Measurements from ENCODE around the gene C4B. TPM values are rescaled to one million over a fixed set of nuclear protein-coding genes. Genes with fewer than 3 reads are reported as not detected.
"Not testable (repeated sequence)": the region's sequence is repeated elsewhere in the genome, so short reads cannot be mapped to it uniquely, and the experiment has no call there.

The C4B gene
- total RNA-seq, 1 experiment from 2014 or later: 2.6 TPM

GRCh38 chr6:31980998-31981397, 33.6 kb upstream of the C4B start:
- POLR2A ChIA-PET (ENCODE audit: unreplicated experiment); DNase-seq; H3K4me1 ChIP-seq (ENCODE audit: insufficient read depth, low read length); H4K20me1 ChIP-seq (ENCODE audit: low read length); H3K36me3 ChIP-seq (ENCODE audit: low read depth, low read length); H3K9me2 ChIP-seq (replicated peaks; ENCODE audit: low read length); intact Hi-C loops (cut with micrococcal nuclease); CTCF ChIA-PET; ATAC-seq; H3K27me3 ChIP-seq (ENCODE audit: low read length); H2AFZ ChIP-seq (ENCODE audit: low read length); H3F3A ChIP-seq (ENCODE audit: low read length, unreplicated experiment); BruUV-seq (replicated peaks); H3K4me2 ChIP-seq (ENCODE audit: low read length); H3K9ac ChIP-seq (ENCODE audit: low read length); H3K27ac ChIP-seq (ENCODE audit: low read length); H3K79me2 ChIP-seq (ENCODE audit: low read length); H3K4me3 ChIP-seq (ENCODE audit: low read length); H3K9me3 ChIP-seq (ENCODE audit: low read length): not testable (repeated sequence)

DNA sequence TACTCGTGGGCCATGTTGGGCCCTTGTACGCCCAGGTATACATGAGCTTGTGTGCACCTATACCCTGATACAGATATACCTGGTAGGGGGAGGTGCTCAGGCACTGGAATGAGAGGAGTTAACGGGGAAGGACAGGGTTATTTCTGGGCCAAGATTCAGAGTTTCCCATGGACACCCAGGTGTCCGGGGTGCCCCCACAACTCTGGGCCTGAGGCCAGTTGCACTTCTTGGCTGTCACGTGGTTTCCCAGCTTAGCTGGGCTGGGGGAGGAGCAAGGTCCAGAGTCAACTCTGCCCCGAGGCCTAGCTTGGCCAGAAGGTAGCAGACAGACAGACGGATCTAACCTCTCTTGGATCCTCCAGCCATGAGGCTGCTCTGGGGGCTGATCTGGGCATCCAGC, 32.9 kb upstream of the C4B start, which contains the start of gene C4A:
Gene C4A, plus strand, starts transcription at position 314 of the 400 bp plus-strand sequence. Its CDS starts 51 bp downstream, at position 365.
- H3F3A ChIP-seq (ENCODE audit: low read length, unreplicated experiment); H3K9me2 ChIP-seq (replicated peaks; ENCODE audit: low read length); H3K4me2 ChIP-seq (ENCODE audit: low read length); H3K4me3 ChIP-seq (ENCODE audit: low read length); H3K4me1 ChIP-seq (ENCODE audit: insufficient read depth, low read length); POLR2A ChIA-PET (ENCODE audit: unreplicated experiment); H3K79me2 ChIP-seq (ENCODE audit: low read length); intact Hi-C loops (cut with micrococcal nuclease); BruUV-seq (replicated peaks); DNase-seq; ATAC-seq; H4K20me1 ChIP-seq (ENCODE audit: low read length); H3K9me3 ChIP-seq (ENCODE audit: low read length); H3K27ac ChIP-seq (ENCODE audit: low read length); H2AFZ ChIP-seq (ENCODE audit: low read length); H3K36me3 ChIP-seq (ENCODE audit: low read depth, low read length); CTCF ChIA-PET; H3K27me3 ChIP-seq (ENCODE audit: low read length); H3K9ac ChIP-seq (ENCODE audit: low read length): not testable (repeated sequence)

DNA sequence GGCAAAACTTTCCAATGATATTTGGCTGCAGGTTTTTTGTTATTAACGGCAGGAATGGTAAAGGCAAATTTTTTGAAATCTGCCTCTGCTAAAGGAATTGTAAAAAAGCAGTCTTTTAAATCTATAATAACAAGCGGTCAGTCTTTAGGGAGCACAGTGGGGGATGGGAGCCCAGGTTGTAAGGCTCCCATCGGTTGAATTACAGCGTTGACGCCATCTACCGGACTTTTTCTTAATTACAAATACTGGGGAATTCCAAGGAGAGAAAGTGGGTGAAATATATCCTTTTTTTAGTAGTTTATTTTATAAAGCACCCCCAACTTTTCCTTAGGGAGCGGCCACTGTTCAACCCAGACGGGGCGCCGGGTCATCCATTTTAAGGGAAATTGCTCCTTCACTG, 25.2 kb upstream of the C4B start:
- H3K4me1 ChIP-seq (ENCODE audit: insufficient read depth, low read length); H3K4me3 ChIP-seq (ENCODE audit: low read length); H3F3A ChIP-seq (ENCODE audit: low read length, unreplicated experiment); DNase-seq; H4K20me1 ChIP-seq (ENCODE audit: low read length); H3K9me3 ChIP-seq (ENCODE audit: low read length); CTCF ChIA-PET; ATAC-seq; POLR2A ChIA-PET (ENCODE audit: unreplicated experiment); H3K79me2 ChIP-seq (ENCODE audit: low read length); H3K9ac ChIP-seq (ENCODE audit: low read length); H3K36me3 ChIP-seq (ENCODE audit: low read depth, low read length); intact Hi-C loops (cut with micrococcal nuclease); H2AFZ ChIP-seq (ENCODE audit: low read length); BruUV-seq (replicated peaks); H3K27ac ChIP-seq (ENCODE audit: low read length); H3K4me2 ChIP-seq (ENCODE audit: low read length); H3K27me3 ChIP-seq (ENCODE audit: low read length); H3K9me2 ChIP-seq (replicated peaks; ENCODE audit: low read length): not testable (repeated sequence)

GRCh38 chr6:31994421-31994820, 20.2 kb upstream of the C4B start:
- H3K36me3 ChIP-seq (ENCODE audit: low read depth, low read length); H2AFZ ChIP-seq (ENCODE audit: low read length); CTCF ChIA-PET; H3K4me2 ChIP-seq (ENCODE audit: low read length); DNase-seq; H3K4me3 ChIP-seq (ENCODE audit: low read length); H3K27me3 ChIP-seq (ENCODE audit: low read length); intact Hi-C loops (cut with micrococcal nuclease); H3K9me2 ChIP-seq (replicated peaks; ENCODE audit: low read length); H3K4me1 ChIP-seq (ENCODE audit: insufficient read depth, low read length); H3K9ac ChIP-seq (ENCODE audit: low read length); H4K20me1 ChIP-seq (ENCODE audit: low read length); POLR2A ChIA-PET (ENCODE audit: unreplicated experiment); ATAC-seq; H3F3A ChIP-seq (ENCODE audit: low read length, unreplicated experiment); BruUV-seq (replicated peaks); H3K79me2 ChIP-seq (ENCODE audit: low read length); H3K9me3 ChIP-seq (ENCODE audit: low read length); H3K27ac ChIP-seq (ENCODE audit: low read length): not testable (repeated sequence)

GRCh38 chr6:31996385-31996784, 18.2 kb upstream of the C4B start:
- H3K4me2 ChIP-seq (ENCODE audit: low read length); H3K27ac ChIP-seq (ENCODE audit: low read length); H3K9me2 ChIP-seq (replicated peaks; ENCODE audit: low read length); H2AFZ ChIP-seq (ENCODE audit: low read length); intact Hi-C loops (cut with micrococcal nuclease); H3F3A ChIP-seq (ENCODE audit: low read length, unreplicated experiment); POLR2A ChIA-PET (ENCODE audit: unreplicated experiment); H3K9me3 ChIP-seq (ENCODE audit: low read length); H4K20me1 ChIP-seq (ENCODE audit: low read length); DNase-seq; CTCF ChIA-PET; H3K4me3 ChIP-seq (ENCODE audit: low read length); H3K9ac ChIP-seq (ENCODE audit: low read length); BruUV-seq (replicated peaks); H3K36me3 ChIP-seq (ENCODE audit: low read depth, low read length); H3K4me1 ChIP-seq (ENCODE audit: insufficient read depth, low read length); H3K79me2 ChIP-seq (ENCODE audit: low read length); ATAC-seq; H3K27me3 ChIP-seq (ENCODE audit: low read length): not testable (repeated sequence)

GRCh38 chr6:32002546-32003268, 11.9 kb upstream of the C4B start:
- H3K36me3 ChIP-seq (ENCODE audit: low read depth, low read length); ATAC-seq; H3F3A ChIP-seq (ENCODE audit: low read length, unreplicated experiment); H3K9me3 ChIP-seq (ENCODE audit: low read length); CTCF ChIA-PET; H3K4me2 ChIP-seq (ENCODE audit: low read length); H3K9me2 ChIP-seq (replicated peaks; ENCODE audit: low read length); H3K79me2 ChIP-seq (ENCODE audit: low read length); H3K27ac ChIP-seq (ENCODE audit: low read length); H4K20me1 ChIP-seq (ENCODE audit: low read length); H2AFZ ChIP-seq (ENCODE audit: low read length); H3K9ac ChIP-seq (ENCODE audit: low read length); H3K27me3 ChIP-seq (ENCODE audit: low read length); H3K4me3 ChIP-seq (ENCODE audit: low read length); DNase-seq; POLR2A ChIA-PET (ENCODE audit: unreplicated experiment); BruUV-seq (replicated peaks); intact Hi-C loops (cut with micrococcal nuclease); H3K4me1 ChIP-seq (ENCODE audit: insufficient read depth, low read length): not testable (repeated sequence)

DNA sequence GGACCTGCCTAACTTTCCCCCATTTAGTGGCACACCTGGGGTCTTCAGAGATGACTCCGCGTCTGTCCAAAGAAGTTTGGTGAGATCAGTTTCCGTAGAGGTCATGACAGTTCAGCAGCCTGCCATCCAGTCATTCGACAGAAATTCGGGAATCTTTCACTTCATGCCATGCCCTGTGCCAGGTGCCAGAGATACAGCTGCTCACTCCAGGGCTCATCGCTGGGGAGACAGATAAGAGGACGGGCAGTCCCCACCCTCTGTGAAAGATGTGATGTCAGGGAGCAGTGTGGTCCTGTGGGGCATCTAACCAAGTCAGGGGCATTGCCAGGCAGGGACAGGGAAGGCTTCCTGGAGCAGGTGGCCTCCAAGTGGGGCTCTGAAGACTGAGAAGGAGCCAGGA, 11.3 kb upstream of the C4B start:
- H3F3A ChIP-seq (ENCODE audit: low read length, unreplicated experiment); H4K20me1 ChIP-seq (ENCODE audit: low read length); H3K9me3 ChIP-seq (ENCODE audit: low read length); H3K9me2 ChIP-seq (replicated peaks; ENCODE audit: low read length); CTCF ChIA-PET; H3K9ac ChIP-seq (ENCODE audit: low read length); POLR2A ChIA-PET (ENCODE audit: unreplicated experiment); DNase-seq; H2AFZ ChIP-seq (ENCODE audit: low read length); H3K4me3 ChIP-seq (ENCODE audit: low read length); H3K36me3 ChIP-seq (ENCODE audit: low read depth, low read length); BruUV-seq (replicated peaks); H3K27ac ChIP-seq (ENCODE audit: low read length); H3K79me2 ChIP-seq (ENCODE audit: low read length); ATAC-seq; H3K4me1 ChIP-seq (ENCODE audit: insufficient read depth, low read length); intact Hi-C loops (cut with micrococcal nuclease); H3K27me3 ChIP-seq (ENCODE audit: low read length); H3K4me2 ChIP-seq (ENCODE audit: low read length): not testable (repeated sequence)
